HG02678 (cell line): ENCODE measurements around the gene LRRC73.
"Not testable (repeated sequence)": the region's sequence is repeated elsewhere in the genome, so short reads cannot be mapped to it uniquely, and the experiment has no call there.

Source experiments
- ATAC-seq: cut with Tn5 transposase; IDR thresholded peaks from one replicate; pipeline ENCODE4 v1.9.1; 2021; ENCODE audit warnings: mild to moderate bottlenecking, moderate library complexity; ENCODE audit not compliant: unreplicated experiment

The LRRC73 gene

GRCh38 chr6:43511824-43512415, 1.8 kb upstream of the LRRC73 start:
- no peak for ATAC-seq

DNA sequence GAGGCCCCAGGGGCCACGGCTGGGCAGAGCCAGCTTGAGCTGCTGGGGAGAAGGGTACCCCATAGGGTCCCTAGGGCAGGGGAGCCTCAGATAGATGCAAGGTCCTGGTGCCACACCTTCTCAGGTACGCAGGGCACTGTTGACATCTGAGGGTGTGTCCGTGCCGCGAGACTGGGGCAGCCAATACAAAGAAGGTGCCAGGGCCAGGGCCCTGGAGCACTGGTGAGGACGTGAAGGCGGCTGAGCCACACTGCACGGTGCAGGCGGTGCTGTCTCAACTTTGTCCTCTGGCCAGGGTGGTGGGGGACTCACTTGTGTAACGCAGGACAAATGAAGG, 649 bp upstream of the LRRC73 start:
- ATAC-seq = no peak

- no peak for ATAC-seq
Measured at GRCh38 chr6:43509142-43509983, 783 bp downstream of the LRRC73 start.

DNA sequence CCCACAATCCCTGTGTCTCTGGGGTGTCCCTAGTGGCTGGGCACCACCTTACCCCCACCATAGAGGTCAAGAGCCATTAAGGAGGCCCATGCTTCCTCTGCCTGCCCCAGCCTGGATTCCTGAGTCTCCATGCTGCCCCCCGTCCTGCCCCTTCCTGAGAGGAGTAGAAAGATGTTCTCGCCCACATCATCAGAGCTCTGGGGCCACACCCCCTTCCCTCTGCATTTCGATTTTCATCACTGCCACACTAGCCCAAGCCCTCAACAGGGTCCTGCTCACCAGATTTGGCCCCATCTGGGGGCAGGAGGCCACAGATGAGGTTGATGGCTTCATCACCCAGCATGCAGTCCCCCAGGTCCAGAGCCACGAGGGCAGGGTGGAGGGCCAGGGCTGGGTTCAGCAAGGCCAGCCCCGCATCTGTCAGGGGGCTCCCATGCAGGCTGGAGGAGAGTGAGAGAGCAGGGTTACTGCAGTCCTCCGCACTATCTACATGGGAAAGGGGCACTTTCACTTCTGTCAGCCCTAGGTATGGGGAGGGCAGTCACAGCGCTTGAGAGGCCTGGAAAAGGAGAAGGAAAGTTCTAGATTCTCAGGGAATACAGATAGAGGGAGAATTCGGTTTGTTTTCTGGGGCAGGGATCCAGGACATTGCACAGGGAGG, 1.5 kb downstream of the LRRC73 start:
- no peak for ATAC-seq

GRCh38 chr6:43506667-43507471, 3.3 kb downstream of the LRRC73 start:
- ATAC-seq = peak; percentile 42

DNA sequence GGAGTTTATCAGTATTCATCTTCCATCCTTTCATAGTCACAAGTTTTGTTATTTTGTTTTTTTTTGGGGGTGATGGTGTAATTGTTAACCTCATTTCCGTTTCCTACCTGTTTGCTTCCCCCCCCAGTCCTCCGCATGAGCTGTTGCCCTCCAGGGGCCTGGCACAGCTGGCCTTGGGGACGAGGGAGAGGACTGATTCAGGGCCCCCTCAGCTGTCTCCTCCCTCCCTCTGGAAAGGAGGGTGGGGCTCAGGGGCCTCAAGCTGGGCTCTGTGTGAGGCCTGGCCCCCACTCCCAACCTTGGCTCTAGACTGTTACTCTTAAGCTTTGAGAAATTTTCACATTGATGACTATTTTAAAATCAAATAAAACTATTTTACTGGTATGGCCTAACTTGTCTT, 4.0 kb downstream of the LRRC73 start:
- ATAC-seq = no peak

GRCh38 chr6:43505718-43506117, 4.4 kb downstream of the LRRC73 start:
- no peak for ATAC-seq

DNA sequence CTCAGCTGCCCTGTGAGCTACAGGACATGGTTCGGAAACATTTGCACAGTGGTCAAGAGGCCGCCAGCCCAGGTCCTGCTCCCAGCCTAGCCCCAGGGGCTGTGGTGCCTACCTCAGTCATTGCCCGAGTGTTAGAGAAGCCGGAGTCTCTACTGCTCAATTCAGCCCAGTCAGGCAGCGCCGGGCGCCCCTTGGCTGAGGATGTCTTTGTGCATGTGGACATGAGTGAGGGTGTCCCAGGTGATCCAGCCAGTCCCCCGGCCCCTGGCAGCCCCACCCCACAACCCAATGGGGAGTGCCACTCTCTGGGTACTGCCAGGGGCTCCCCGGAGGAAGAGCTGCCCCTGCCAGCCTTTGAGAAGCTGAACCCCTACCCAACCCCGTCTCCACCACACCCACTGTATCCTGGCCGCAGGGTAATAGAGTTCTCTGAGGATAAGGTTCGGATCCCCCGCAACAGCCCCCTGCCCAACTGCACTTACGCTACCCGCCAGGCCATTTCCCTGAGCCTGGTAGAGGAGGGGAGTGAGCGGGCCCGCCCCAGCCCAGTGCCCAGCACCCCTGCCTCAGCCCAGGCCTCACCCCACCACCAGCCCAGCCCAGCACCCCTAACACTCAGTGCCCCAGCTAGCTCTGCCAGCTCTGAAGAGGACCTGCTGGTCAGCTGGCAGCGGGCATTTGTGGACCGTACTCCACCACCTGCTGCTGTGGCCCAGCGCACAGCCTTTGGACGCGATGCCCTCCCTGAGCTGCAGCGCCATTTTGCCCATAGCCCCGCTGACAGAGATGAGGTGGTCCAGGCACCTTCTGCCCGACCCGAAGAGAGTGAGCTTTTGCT, 5.2 kb downstream of the LRRC73 start:
- no peak for ATAC-seq

GRCh38 chr6:43503443-43503842, 6.7 kb downstream of the LRRC73 start:
- ATAC-seq = no peak

GRCh38 chr6:43502666-43503065, 7.5 kb downstream of the LRRC73 start:
- ATAC-seq = no peak

GRCh38 chr6:43500921-43501320, 9.2 kb downstream of the LRRC73 start:
- no peak for ATAC-seq

GRCh38 chr6:43499028-43499815, 10.9 kb downstream of the LRRC73 start:
- no peak for ATAC-seq

GRCh38 chr6:43498291-43498690, 11.9 kb downstream of the LRRC73 start:
- not testable (repeated sequence) for ATAC-seq

GRCh38 chr6:43497689-43498088, 12.5 kb downstream of the LRRC73 start:
- no peak for ATAC-seq

GRCh38 chr6:43497129-43497396, 13.1 kb downstream of the LRRC73 start:
- no peak for ATAC-seq

- no peak for ATAC-seq
Measured at GRCh38 chr6:43496370-43497128, 13.6 kb downstream of the LRRC73 start.

GRCh38 chr6:43495409-43495941, 14.7 kb downstream of the LRRC73 start:
- no peak for ATAC-seq

DNA sequence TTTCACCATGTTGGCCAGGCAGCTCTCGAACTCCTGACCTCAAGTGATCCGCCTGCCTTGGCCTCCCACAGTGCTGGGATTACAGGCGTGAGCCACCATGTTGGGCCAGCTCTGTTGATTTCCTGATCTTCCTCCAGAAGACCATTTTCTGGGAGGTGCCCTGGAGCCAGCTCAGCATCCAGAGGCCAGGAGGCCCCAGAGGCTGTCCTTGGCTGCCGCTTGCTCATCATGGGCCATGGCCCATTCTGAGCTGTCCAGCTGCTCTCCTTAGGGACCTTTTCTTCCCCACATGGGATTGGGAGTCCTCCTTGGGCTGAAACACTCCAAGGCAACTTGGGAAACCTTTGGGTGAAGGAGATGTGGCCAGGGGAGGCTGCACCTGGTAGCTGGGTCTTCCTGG, 15.4 kb downstream of the LRRC73 start:
- ATAC-seq = no peak

- no peak for ATAC-seq
Measured at GRCh38 chr6:43494321-43494720, 15.8 kb downstream of the LRRC73 start.
